ENCODE results near the gene IGFBP2. TPM values are rescaled to one million over a fixed set of nuclear protein-coding genes. Genes with fewer than 3 reads are reported as not detected.
A peak's percentile ranks its signal among the peaks of the same experiment; 100 is the strongest.

Gene IGFBP2
- total and polyA plus RNA-seq, 2 experiments from 2014 or later: 5.6 to 40.1 TPM

GRCh38 chr2:216636551-216637450 lies 3.6 kb downstream of the IGFBP2 start:
- in situ Hi-C loops (cut with MboI): no loop called here
- Histone ChIP-seq H3F3A (ENCODE audit: insufficient read depth) (no peaks in the 10 kb centered on the region), H3K4me3 (no peak overlapping the region), H3K36me3 (ENCODE audit: low read depth) (no peaks in the 10 kb centered on the region), H3K27me3 (replicated peaks; ENCODE audit: insufficient read depth) (peaks cover 25% of the 10 kb centered on the region), H3K79me2 (ENCODE audit: insufficient read depth) (no peaks in the 10 kb centered on the region), H4K20me1 (ENCODE audit: insufficient read depth) (no peaks in the 10 kb centered on the region), H3K4me1 (ENCODE audit: insufficient read depth) (peaks cover 8% of the 10 kb centered on the region; the same call in 1 of the 2 replicates), H3K9me2 (ENCODE audit: insufficient read depth) (no peaks in the 10 kb centered on the region), H3K9me3 (ENCODE audit: low read depth) (no peaks in the 10 kb centered on the region), H3K9ac (no peak overlapping the region), H3K27ac (no peak overlapping the region), H2AFZ (no peak overlapping the region), H3K4me2 (ENCODE audit: unreplicated experiment) (no peak overlapping the region)
- WGBS, 2 experiments (ENCODE audit: low coverage in 1 of 2, low lambda C conversion rate in 2 of 2, missing lambda C conversion rate in 2 of 2): 85 to 89% methylated on average over 21 to 29 of the region's 29 CpGs
- no peak for DNase-seq
- TF ChIP-seq EZH2phosphoT487 (IDR thresholded peaks at IDR 0.05; ENCODE audit: insufficient read depth, low read depth) (no peak), EZH2 (IDR thresholded peaks at IDR 0.05; ENCODE audit: insufficient read depth, poor library complexity, severe bottlenecking) (no peak)

GRCh38 chr2:216637472-216637871 lies 4.3 kb downstream of the IGFBP2 start:
- DNase-seq: no peak
- no peak overlapping the region for H2AFZ ChIP-seq
- H3K9me2 ChIP-seq (ENCODE audit: insufficient read depth): no peaks in the 10 kb centered on the region
- whole genome bisulfite sequencing, 2 experiments (ENCODE audit: low coverage in 1 of 2, low lambda C conversion rate in 2 of 2, missing lambda C conversion rate in 2 of 2): 72 to 73% methylated on average over 3 of the region's 3 CpGs
- no peaks in the 10 kb centered on the region for H3K9me3 ChIP-seq (ENCODE audit: low read depth)
- H3K36me3 ChIP-seq (ENCODE audit: low read depth): no peaks in the 10 kb centered on the region
- no peak overlapping the region for H3K27ac ChIP-seq
- H3K79me2 ChIP-seq (ENCODE audit: insufficient read depth): no peaks in the 10 kb centered on the region
- H4K20me1 ChIP-seq (ENCODE audit: insufficient read depth): no peaks in the 10 kb centered on the region
- TF ChIP-seq EZH2phosphoT487 (IDR thresholded peaks at IDR 0.05; ENCODE audit: insufficient read depth, low read depth) (no peak), EZH2 (IDR thresholded peaks at IDR 0.05; ENCODE audit: insufficient read depth, poor library complexity, severe bottlenecking) (no peak)
- H3K9ac ChIP-seq: no peak overlapping the region
- no peak overlapping the region for H3K4me2 ChIP-seq (ENCODE audit: unreplicated experiment)
- no peaks in the 10 kb centered on the region for H3F3A ChIP-seq (ENCODE audit: insufficient read depth)
- H3K27me3 ChIP-seq (replicated peaks; ENCODE audit: insufficient read depth): peaks cover 24% of the 10 kb centered on the region
- peaks cover 8% of the 10 kb centered on the region; the same call in 1 of the 2 replicates for H3K4me1 ChIP-seq (ENCODE audit: insufficient read depth)
- in situ Hi-C loops (cut with MboI): no loop called here
- no peak overlapping the region for H3K4me3 ChIP-seq

GRCh38 chr2:216643986-216644659 lies 10.9 kb downstream of the IGFBP2 start:
- in situ Hi-C loops (cut with MboI): no loop called here
- peak; percentile 39 for DNase-seq
- Histone ChIP-seq H3K27me3 (replicated peaks; ENCODE audit: insufficient read depth) (no peaks in the 10 kb centered on the region), H3K79me2 (ENCODE audit: insufficient read depth) (no peaks in the 10 kb centered on the region), H3K9me3 (ENCODE audit: low read depth) (no peaks in the 10 kb centered on the region), H4K20me1 (ENCODE audit: insufficient read depth) (no peaks in the 10 kb centered on the region), H3K4me1 (ENCODE audit: insufficient read depth) (peaks cover 26% of the 10 kb centered on the region), H3F3A (ENCODE audit: insufficient read depth) (peaks cover 9% of the 10 kb centered on the region), H3K36me3 (ENCODE audit: low read depth) (no peaks in the 10 kb centered on the region), H3K4me2 (ENCODE audit: unreplicated experiment) (peak overlapping the region; percentile 30), H2AFZ (peak overlapping the region; percentile 49), H3K9ac (no peak overlapping the region), H3K9me2 (ENCODE audit: insufficient read depth) (no peaks in the 10 kb centered on the region), H3K4me3 (no peak overlapping the region), H3K27ac (no peak overlapping the region)
- TF ChIP-seq EZH2 (IDR thresholded peaks at IDR 0.05; ENCODE audit: insufficient read depth, poor library complexity, severe bottlenecking): no peak
- TF ChIP-seq EZH2phosphoT487 (IDR thresholded peaks at IDR 0.05; ENCODE audit: insufficient read depth, low read depth): no peak
- 20 to 22% methylated on average over 3 to 5 of the region's 5 CpGs for WGBS, 2 experiments (ENCODE audit: low coverage in 1 of 2, low lambda C conversion rate in 2 of 2, missing lambda C conversion rate in 2 of 2)

GRCh38 chr2:216644842-216645635 lies 11.8 kb downstream of the IGFBP2 start:
- no peak overlapping the region for H3K27ac ChIP-seq
- in situ Hi-C loops (cut with MboI): no loop called here
- no peak overlapping the region for H3K4me3 ChIP-seq
- H3K9ac ChIP-seq: no peak overlapping the region
- no peaks in the 10 kb centered on the region for H3K27me3 ChIP-seq (replicated peaks; ENCODE audit: insufficient read depth)
- H2AFZ ChIP-seq: no peak overlapping the region
- no peaks in the 10 kb centered on the region for H3K36me3 ChIP-seq (ENCODE audit: low read depth)
- H3F3A ChIP-seq (ENCODE audit: insufficient read depth): peaks cover 9% of the 10 kb centered on the region
- TF ChIP-seq EZH2phosphoT487 (IDR thresholded peaks at IDR 0.05; ENCODE audit: insufficient read depth, low read depth) (no peak), EZH2 (IDR thresholded peaks at IDR 0.05; ENCODE audit: insufficient read depth, poor library complexity, severe bottlenecking) (no peak)
- 94% methylated on average over 4 of the region's 4 CpGs for WGBS, 2 experiments (ENCODE audit: low coverage in 1 of 2, low lambda C conversion rate in 2 of 2, missing lambda C conversion rate in 2 of 2)
- H3K4me2 ChIP-seq (ENCODE audit: unreplicated experiment): no peak overlapping the region
- DNase-seq: no peak
- H4K20me1 ChIP-seq (ENCODE audit: insufficient read depth): no peaks in the 10 kb centered on the region
- no peaks in the 10 kb centered on the region for H3K79me2 ChIP-seq (ENCODE audit: insufficient read depth)
- H3K4me1 ChIP-seq (ENCODE audit: insufficient read depth): peaks cover 26% of the 10 kb centered on the region
- H3K9me2 ChIP-seq (ENCODE audit: insufficient read depth): no peaks in the 10 kb centered on the region
- no peaks in the 10 kb centered on the region for H3K9me3 ChIP-seq (ENCODE audit: low read depth)
